DOHH2 (cell line): ENCODE measurements around the gene HOXC9.

Source experiments
- H3F3A ChIP-seq: fragments of 200-600 bp; sonication (generic), shearing (Covaris generic); 2 replicates; pipeline ENCODE4 v1.6.0; 2016; ENCODE audit warnings: antibody characterized with exemption, mild to moderate bottlenecking; ENCODE audit not compliant: control insufficient read depth, insufficient read depth
- H3K27ac ChIP-seq: fragments of 200-600 bp; sonication (generic); 2 replicates; pipeline ENCODE4 v1.5.1; 2014; ENCODE audit warnings: low read depth, mild to moderate bottlenecking, low read length, moderate library complexity
- H3K27me3 ChIP-seq: fragments of 200-600 bp; sonication (generic); 2 replicates; pipeline ENCODE4 v1.6.1; 2014; ENCODE audit warnings: mild to moderate bottlenecking, low read length, mixed read lengths; ENCODE audit not compliant: control insufficient read depth
- H3K36me3 ChIP-seq: fragments of 200-600 bp; sonication (generic); 2 replicates; pipeline ENCODE4 v1.6.1; 2014; ENCODE audit warnings: mild to moderate bottlenecking, low read length, moderate library complexity, mixed read lengths; ENCODE audit not compliant: control insufficient read depth
- H3K4me1 ChIP-seq: fragments of 200-600 bp; sonication (generic); 2 replicates; pipeline ENCODE4 v1.6.1; 2014; ENCODE audit warnings: mild to moderate bottlenecking, low read length, mixed read lengths; ENCODE audit not compliant: control insufficient read depth
- H3K4me2 ChIP-seq: fragments of 200-600 bp; sonication (generic); 2 replicates; pipeline ENCODE4 v1.6.0; 2014; ENCODE audit warnings: mild to moderate bottlenecking, low read length, moderate library complexity
- H3K4me3 ChIP-seq: fragments of 200-600 bp; sonication (generic); 2 replicates; pipeline ENCODE4 v1.5.1; 2014; ENCODE audit warnings: mild to moderate bottlenecking, low read length, mixed read lengths
- H3K79me2 ChIP-seq: fragments of 200-600 bp; sonication (generic); 2 replicates; pipeline ENCODE4 v1.6.1; 2014; ENCODE audit warnings: mild to moderate bottlenecking, low read length, mixed read lengths; ENCODE audit not compliant: control insufficient read depth
- H3K9me2 ChIP-seq: fragments of 200-600 bp; sonication (generic); replicated peaks from 2 replicates; pipeline ENCODE4 v1.6.1; 2014; ENCODE audit warnings: mild to moderate bottlenecking, low read length, mixed read lengths; ENCODE audit not compliant: control insufficient read depth
- H3K9me3 ChIP-seq: fragments of 200-600 bp; sonication (generic); 2 replicates; pipeline ENCODE4 v1.6.1; 2014; ENCODE audit warnings: antibody characterized with exemption, low read length, mixed read lengths; ENCODE audit not compliant: control insufficient read depth, insufficient read depth
- H4K20me1 ChIP-seq: fragments of 200-600 bp; sonication (generic); 2 replicates; pipeline ENCODE4 v1.6.0; 2014; ENCODE audit warnings: low read depth, mild to moderate bottlenecking, antibody characterized with exemption, low read length, moderate library complexity; ENCODE audit not compliant: control insufficient read depth, insufficient read depth
- EZH2phosphoT487 ChIP-seq: fragments of 200-600 bp; sonication (generic); IDR thresholded peaks from 2 replicates; pipeline ENCODE4 v1.6.1; 2017; ENCODE audit warnings: borderline replicate concordance, mild to moderate bottlenecking, antibody characterized with exemption, low read length, moderate library complexity, mixed read lengths
- TF ChIP-seq, protein P1 (sequence below): fragments of 200-600 bp; sonication (generic); IDR thresholded peaks from one replicate; pipeline ENCODE4 v1.5.1; 2014; ENCODE audit warnings: antibody characterized with exemption, mild to moderate bottlenecking, low read depth, low read length; ENCODE audit not compliant: poor library complexity, severe bottlenecking

HOXC9 gene

DNA sequence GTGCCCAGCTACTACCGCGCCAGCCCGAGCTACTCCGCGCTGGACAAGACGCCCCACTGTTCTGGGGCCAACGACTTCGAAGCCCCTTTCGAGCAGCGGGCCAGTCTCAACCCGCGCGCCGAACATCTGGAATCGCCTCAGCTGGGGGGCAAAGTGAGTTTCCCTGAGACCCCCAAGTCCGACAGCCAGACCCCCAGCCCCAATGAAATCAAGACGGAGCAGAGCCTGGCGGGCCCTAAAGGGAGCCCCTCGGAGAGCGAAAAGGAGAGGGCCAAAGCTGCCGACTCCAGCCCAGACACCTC is 14.3 kb upstream of the HOXC9 start:
- TF ChIP-seq, protein P1, sequence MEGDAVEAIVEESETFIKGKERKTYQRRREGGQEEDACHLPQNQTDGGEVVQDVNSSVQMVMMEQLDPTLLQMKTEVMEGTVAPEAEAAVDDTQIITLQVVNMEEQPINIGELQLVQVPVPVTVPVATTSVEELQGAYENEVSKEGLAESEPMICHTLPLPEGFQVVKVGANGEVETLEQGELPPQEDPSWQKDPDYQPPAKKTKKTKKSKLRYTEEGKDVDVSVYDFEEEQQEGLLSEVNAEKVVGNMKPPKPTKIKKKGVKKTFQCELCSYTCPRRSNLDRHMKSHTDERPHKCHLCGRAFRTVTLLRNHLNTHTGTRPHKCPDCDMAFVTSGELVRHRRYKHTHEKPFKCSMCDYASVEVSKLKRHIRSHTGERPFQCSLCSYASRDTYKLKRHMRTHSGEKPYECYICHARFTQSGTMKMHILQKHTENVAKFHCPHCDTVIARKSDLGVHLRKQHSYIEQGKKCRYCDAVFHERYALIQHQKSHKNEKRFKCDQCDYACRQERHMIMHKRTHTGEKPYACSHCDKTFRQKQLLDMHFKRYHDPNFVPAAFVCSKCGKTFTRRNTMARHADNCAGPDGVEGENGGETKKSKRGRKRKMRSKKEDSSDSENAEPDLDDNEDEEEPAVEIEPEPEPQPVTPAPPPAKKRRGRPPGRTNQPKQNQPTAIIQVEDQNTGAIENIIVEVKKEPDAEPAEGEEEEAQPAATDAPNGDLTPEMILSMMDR: no peak
- TF ChIP-seq EZH2phosphoT487: no peak
- Histone ChIP-seq H3K4me3 (no peak overlapping the region), H4K20me1 (peaks cover 6% of the 10 kb centered on the region; the same call in 1 of the 2 replicates), H3F3A (peaks cover 8% of the 10 kb centered on the region; the same call in 1 of the 2 replicates), H3K27ac (no peak overlapping the region), H3K9me3 (no peaks in the 10 kb centered on the region), H3K79me2 (no peaks in the 10 kb centered on the region), H3K4me2 (no peak overlapping the region), H3K4me1 (peaks cover 55% of the 10 kb centered on the region), H3K9me2 (no peaks in the 10 kb centered on the region), H3K27me3 (peaks cover 79% of the 10 kb centered on the region), H3K36me3 (no peaks in the 10 kb centered on the region)

DNA sequence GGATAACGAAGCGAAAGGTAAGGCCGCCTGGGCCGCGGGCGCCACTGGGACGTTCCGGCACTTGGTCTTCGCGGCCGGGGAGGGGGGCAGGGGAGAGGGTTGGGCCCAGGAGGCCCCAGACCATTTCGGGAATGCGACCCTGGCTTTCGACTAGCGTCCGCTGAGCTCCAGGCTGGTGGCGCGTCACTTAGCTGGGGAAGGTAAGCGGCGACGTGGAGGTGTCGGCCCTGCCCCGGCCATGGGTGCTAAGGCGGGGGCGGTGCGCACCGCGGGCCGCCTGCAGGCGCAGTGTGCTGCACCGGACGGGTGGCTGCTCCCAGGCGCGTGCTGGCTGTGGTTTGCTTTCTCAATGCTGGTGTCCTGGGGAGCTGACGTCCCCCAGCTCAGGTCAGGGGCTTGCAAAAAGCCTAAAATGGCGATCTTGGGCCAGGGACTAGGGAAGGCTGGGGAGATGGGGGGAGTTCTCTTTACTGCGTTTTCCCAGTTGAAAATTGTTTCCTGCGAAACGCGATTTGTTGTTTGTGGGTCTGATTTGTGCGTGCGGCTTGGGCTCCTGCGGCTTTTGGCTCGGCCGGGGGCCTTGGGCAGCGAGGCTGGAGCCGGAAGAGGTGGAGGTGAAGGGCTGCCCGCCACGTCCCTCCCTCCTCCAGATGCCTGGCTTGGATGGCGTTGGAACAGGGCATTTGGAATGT is 13.8 kb upstream of the HOXC9 start:
- no peak overlapping the region for H3K4me3 ChIP-seq
- H3K9me3 ChIP-seq: no peaks in the 10 kb centered on the region
- no peaks in the 10 kb centered on the region for H3K79me2 ChIP-seq
- peaks cover 84% of the 10 kb centered on the region for H3K27me3 ChIP-seq
- peak; percentile 85 for TF ChIP-seq EZH2phosphoT487
- TF ChIP-seq, protein P1: no peak
- peaks cover 5% of the 10 kb centered on the region; the same call in 1 of the 2 replicates for H3F3A ChIP-seq
- H4K20me1 ChIP-seq: peaks cover 6% of the 10 kb centered on the region; the same call in 1 of the 2 replicates
- H3K4me1 ChIP-seq: peaks cover 55% of the 10 kb centered on the region
- no peaks in the 10 kb centered on the region for H3K36me3 ChIP-seq
- no peaks in the 10 kb centered on the region for H3K9me2 ChIP-seq
- H3K27ac ChIP-seq: no peak overlapping the region
- H3K4me2 ChIP-seq: no peak overlapping the region

DNA sequence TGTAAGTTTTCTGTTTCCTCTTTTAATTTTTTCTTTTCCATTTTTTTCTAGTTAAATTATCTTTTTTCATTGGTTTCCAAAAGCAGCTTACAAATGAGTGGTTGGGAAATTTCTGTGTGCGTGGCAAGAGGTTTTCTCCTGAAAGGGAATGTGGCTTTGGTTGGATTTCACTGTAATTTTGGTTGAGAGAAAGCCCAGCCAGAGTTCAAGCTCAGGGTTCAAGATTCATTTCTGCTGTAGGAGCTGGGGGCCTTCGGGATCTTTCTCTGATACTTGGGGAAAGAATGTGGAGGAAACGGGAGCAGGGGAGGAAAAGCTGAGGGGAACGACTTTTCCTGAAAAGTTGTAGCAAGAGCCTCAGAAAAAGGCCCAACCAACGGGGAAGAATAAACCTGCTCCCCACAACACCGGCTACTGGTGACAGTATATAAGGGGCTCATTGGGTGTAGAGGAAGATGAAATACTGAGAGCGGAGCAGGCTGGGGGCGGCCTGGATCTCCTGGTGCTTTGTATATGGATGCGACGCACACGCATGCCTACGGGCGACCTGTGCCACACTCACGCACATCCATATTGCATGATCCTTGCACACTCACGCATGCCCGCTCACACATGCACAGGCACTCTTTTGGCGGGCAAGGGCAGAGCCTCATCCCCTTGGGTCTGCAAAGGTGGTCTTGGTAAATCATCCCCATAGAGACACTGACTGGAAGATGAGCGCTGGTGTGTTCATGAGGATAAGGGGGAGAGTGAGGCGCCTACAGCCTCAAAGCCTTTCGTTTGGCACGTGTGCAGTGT is 13.1 kb upstream of the HOXC9 start:
- H3K9me2 ChIP-seq: no peaks in the 10 kb centered on the region
- H3K27me3 ChIP-seq: peaks cover 89% of the 10 kb centered on the region
- H3K79me2 ChIP-seq: no peaks in the 10 kb centered on the region
- no peaks in the 10 kb centered on the region for H3K9me3 ChIP-seq
- 0 out of 2 replicates have a peak, but pooled peaks cover 2% of the 10 kb centered on the region for H3F3A ChIP-seq
- H3K4me1 ChIP-seq: peaks cover 55% of the 10 kb centered on the region
- no peak overlapping the region for H3K4me3 ChIP-seq
- H4K20me1 ChIP-seq: peaks cover 6% of the 10 kb centered on the region; the same call in 1 of the 2 replicates
- no peak overlapping the region for H3K4me2 ChIP-seq
- TF ChIP-seq, protein P1: no peak
- no peak for TF ChIP-seq EZH2phosphoT487
- H3K36me3 ChIP-seq: no peaks in the 10 kb centered on the region
- H3K27ac ChIP-seq: no peak overlapping the region
